ENCODE data around the gene HSPA4.

GRCh38 chr5:133035224-133035623 lies 16.6 kb upstream of the HSPA4 start:
- TF ChIP-seq CTCF (IDR thresholded peaks at IDR 0.05; ENCODE audit: extremely low read depth in 1 of 2, insufficient read depth in 1 of 2, low read depth in 1 of 2, low read length in 2 of 2) (no peak), EZH2 (IDR thresholded peaks at IDR 0.05; ENCODE audit: borderline replicate concordance, low read depth, low read length, severe bottlenecking) (no peak), POLR2AphosphoS5 (IDR thresholded peaks at IDR 0.05; ENCODE audit: insufficient read depth, low read depth, low read length) (no peak), POLR2A (IDR thresholded peaks at IDR 0.05; ENCODE audit: low read depth, low read length) (no peak), FOS (IDR thresholded peaks at IDR 0.05; ENCODE audit: borderline replicate concordance, insufficient read depth, low read length) (no peak), MYC (IDR thresholded peaks at IDR 0.05; ENCODE audit: low read depth, low read length) (no peak), JUN (IDR thresholded peaks at IDR 0.05; ENCODE audit: borderline replicate concordance, insufficient read depth, insufficient read length, low read depth) (no peak)
- TF ChIP-seq, protein P1, sequence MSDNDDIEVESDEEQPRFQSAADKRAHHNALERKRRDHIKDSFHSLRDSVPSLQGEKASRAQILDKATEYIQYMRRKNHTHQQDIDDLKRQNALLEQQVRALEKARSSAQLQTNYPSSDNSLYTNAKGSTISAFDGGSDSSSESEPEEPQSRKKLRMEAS (IDR thresholded peaks at IDR 0.05; ENCODE audit: insufficient read depth, insufficient read length), result no peak
